HEK293 (cell line): ENCODE measurements around the gene SRF.
A peak's percentile ranks its signal among the peaks of the same experiment; 100 is the strongest.

Experiments
- CTCF ChIA-PET: fragments of 350-600 bp; formaldehyde crosslinking; extraction: SDS; loops from one replicate; lab custom pipeline; 2021; ENCODE audit warnings: antibody characterized with exemption; lab: Yijun Ruan, JAX
- POLR2A ChIA-PET: fragments of 300-600 bp; formaldehyde crosslinking; extraction: SDS; loops from one replicate; lab custom pipeline; 2020; ENCODE audit warnings: antibody characterized with exemption, inconsistent platforms; lab: Yijun Ruan, JAX
- H3K27ac ChIP-seq: fragments of 200-500 bp; sonication (Bioruptor generic); 2 replicates; pipeline ENCODE4 v1.5.1; 2014; ENCODE audit warnings: low read depth, low read length, control low read depth, inconsistent platforms; ENCODE audit errors: extremely low read depth
- H3K36me3 ChIP-seq, 2 experiments: fragments of 200-500 bp in 1 of 2; sonication (Bioruptor generic) in 1 of 2; 1 replicate in 1 of 2; 2 replicates in 1 of 2; pipeline ENCODE4 v1.5.1; 2014 to 2017; ENCODE audit warnings: inconsistent platforms in 2 of 2, low read length in 2 of 2; ENCODE audit not compliant: control insufficient read depth in 2 of 2, insufficient read depth in 1 of 2
- H3K4me1 ChIP-seq: fragments of 200-500 bp; sonication (Bioruptor generic); 2 replicates; pipeline ENCODE4 v1.5.1; 2014; ENCODE audit warnings: mild to moderate bottlenecking, low read length, inconsistent platforms; ENCODE audit not compliant: control insufficient read depth, insufficient read depth
- H3K4me3 ChIP-seq: 2 replicates; pipeline ENCODE4 v1.5.1; 2011; ENCODE audit warnings: low read depth, mild to moderate bottlenecking, control low read depth, low read length, moderate library complexity
- H3K9me3 ChIP-seq: fragments of 200-500 bp; sonication (Bioruptor generic); 2 replicates; pipeline ENCODE4 v1.5.1; 2014; ENCODE audit warnings: low read depth, low read length, inconsistent platforms; ENCODE audit not compliant: control insufficient read depth, insufficient read depth
- GFI1B ChIP-seq: fragments of 450-650 bp; formaldehyde crosslinking; IDR thresholded peaks from 2 replicates; pipeline ENCODE4 v1.5.1; 2016; ENCODE audit warnings: missing biosample characterization, missing genetic modification characterization
- GLIS1 ChIP-seq: fragments of 450-650 bp; formaldehyde crosslinking; IDR thresholded peaks from 2 replicates; pipeline ENCODE4 v1.5.1; 2016; ENCODE audit warnings: missing biosample characterization, missing genetic modification characterization
- INSM2 ChIP-seq: fragments of 450-650 bp; formaldehyde crosslinking; IDR thresholded peaks from 2 replicates; pipeline ENCODE4 v1.5.1; 2016; ENCODE audit warnings: missing biosample characterization, missing genetic modification characterization
- KLF16 ChIP-seq: fragments of 450-650 bp; formaldehyde crosslinking; IDR thresholded peaks from 2 replicates; pipeline ENCODE4 v1.5.1; 2017; ENCODE audit warnings: missing biosample characterization, missing genetic modification characterization
- MEIS1 ChIP-seq: sonication (generic); formaldehyde crosslinking; IDR thresholded peaks from 2 replicates; pipeline ENCODE4 v1.8.1; 2022; ENCODE audit warnings: missing genetic modification reagents, mild to moderate bottlenecking, borderline replicate concordance
- PATZ1 ChIP-seq: fragments of 450-650 bp; formaldehyde crosslinking; IDR thresholded peaks from 2 replicates; pipeline ENCODE4 v1.5.1; 2016; ENCODE audit warnings: missing biosample characterization, missing genetic modification characterization
- SCRT2 ChIP-seq: fragments of 450-650 bp; formaldehyde crosslinking; IDR thresholded peaks from 2 replicates; pipeline ENCODE4 v1.5.1; 2016; ENCODE audit warnings: missing biosample characterization, missing genetic modification characterization
- ZBTB1 ChIP-seq: fragments of 450-650 bp; formaldehyde crosslinking; IDR thresholded peaks from 2 replicates; pipeline ENCODE4 v1.5.1; 2016; ENCODE audit warnings: missing biosample characterization, missing genetic modification characterization
- ZBTB48 ChIP-seq: fragments of 450-650 bp; formaldehyde crosslinking; IDR thresholded peaks from 2 replicates; pipeline ENCODE4 v1.5.1; 2016; ENCODE audit warnings: missing biosample characterization, missing genetic modification characterization
- ZFP41 ChIP-seq: fragments of 450-650 bp; formaldehyde crosslinking; IDR thresholded peaks from 2 replicates; pipeline ENCODE4 v1.5.1; 2016; ENCODE audit warnings: missing biosample characterization, missing genetic modification characterization, borderline replicate concordance
- ZNF10 ChIP-seq: fragments of 450-650 bp; formaldehyde crosslinking; IDR thresholded peaks from 2 replicates; pipeline ENCODE4 v1.5.1; 2017; ENCODE audit warnings: missing biosample characterization, missing genetic modification characterization
- ZNF140 ChIP-seq: fragments of 450-650 bp; formaldehyde crosslinking; IDR thresholded peaks from 2 replicates; pipeline ENCODE4 v1.5.1; 2016; ENCODE audit warnings: missing biosample characterization, missing genetic modification characterization
- ZNF175 ChIP-seq: fragments of 450-650 bp; formaldehyde crosslinking; IDR thresholded peaks from 2 replicates; pipeline ENCODE4 v1.5.1; 2016; ENCODE audit warnings: missing biosample characterization, missing genetic modification characterization
- ZNF266 ChIP-seq: fragments of 450-650 bp; formaldehyde crosslinking; IDR thresholded peaks from 2 replicates; pipeline ENCODE4 v1.5.1; 2016; ENCODE audit warnings: missing biosample characterization, missing genetic modification characterization, low read depth
- ZNF311 ChIP-seq: fragments of 450-650 bp; formaldehyde crosslinking; IDR thresholded peaks from 2 replicates; pipeline ENCODE4 v1.5.1; 2017; ENCODE audit warnings: missing biosample characterization, missing genetic modification characterization, borderline replicate concordance
- ZNF341 ChIP-seq: fragments of 450-650 bp; formaldehyde crosslinking; IDR thresholded peaks from 2 replicates; pipeline ENCODE4; 2016; ENCODE audit warnings: low read depth, missing biosample characterization, missing genetic modification characterization
- ZNF350 ChIP-seq: fragments of 450-650 bp; formaldehyde crosslinking; IDR thresholded peaks from 2 replicates; pipeline ENCODE4 v1.5.0; 2017; ENCODE audit warnings: missing biosample characterization, mild to moderate bottlenecking, missing genetic modification characterization
- ZNF362 ChIP-seq: fragments of 450-650 bp; formaldehyde crosslinking; IDR thresholded peaks from 2 replicates; pipeline ENCODE4 v1.5.1; 2016; ENCODE audit warnings: missing biosample characterization, missing genetic modification characterization
- ZNF366 ChIP-seq: fragments of 450-650 bp; formaldehyde crosslinking; conservative IDR thresholded peaks from 2 replicates; pipeline ENCODE4 v1.5.1; 2016; ENCODE audit warnings: missing biosample characterization, missing genetic modification characterization
- ZNF514 ChIP-seq: fragments of 450-650 bp; formaldehyde crosslinking; IDR thresholded peaks from 2 replicates; pipeline ENCODE4 v1.5.1; 2016; ENCODE audit warnings: missing biosample characterization, missing genetic modification characterization
- ZNF544 ChIP-seq: fragments of 450-650 bp; formaldehyde crosslinking; IDR thresholded peaks from 2 replicates; pipeline ENCODE4 v1.5.0; 2017; ENCODE audit warnings: missing biosample characterization, missing genetic modification characterization
- ZNF580 ChIP-seq: fragments of 450-650 bp; formaldehyde crosslinking; IDR thresholded peaks from 2 replicates; pipeline ENCODE4 v1.5.1; 2016; ENCODE audit warnings: missing biosample characterization, missing genetic modification characterization
- ZNF596 ChIP-seq: fragments of 450-650 bp; IDR thresholded peaks from 2 replicates; pipeline ENCODE4 v1.5.0; 2018; ENCODE audit warnings: missing biosample characterization, mild to moderate bottlenecking, missing genetic modification characterization, moderate library complexity
- ZNF600 ChIP-seq: fragments of 450-650 bp; formaldehyde crosslinking; IDR thresholded peaks from 2 replicates; pipeline ENCODE4 v1.5.1; 2016; ENCODE audit warnings: missing biosample characterization, missing genetic modification characterization
- ZNF610 ChIP-seq: fragments of 450-650 bp; formaldehyde crosslinking; IDR thresholded peaks from 2 replicates; pipeline ENCODE4 v1.5.1; 2016; ENCODE audit warnings: missing biosample characterization, missing genetic modification characterization, borderline replicate concordance
- ZNF670 ChIP-seq: fragments of 450-650 bp; formaldehyde crosslinking; IDR thresholded peaks from 2 replicates; pipeline ENCODE4 v1.5.1; 2016; ENCODE audit warnings: missing biosample characterization, missing genetic modification characterization, low read depth
- ZNF704 ChIP-seq: fragments of 450-650 bp; formaldehyde crosslinking; IDR thresholded peaks from 2 replicates; pipeline ENCODE4 v1.5.1; 2016; ENCODE audit warnings: missing biosample characterization, missing genetic modification characterization

SRF gene

GRCh38 chr6:43171707-43172103, 636 bp downstream of the SRF start:
- Histone ChIP-seq H3K4me1 (peaks cover 15% of the 10 kb centered on the region), H3K9me3 (no peaks in the 10 kb centered on the region), H3K27ac (peak overlapping the region; percentile 98), H3K4me3 (peak overlapping the region; percentile 82), H3K36me3 (peaks cover 16 to 25% of the 10 kb centered on the region in 2 experiments; a peak in 2 of 3 replicates)
- CTCF ChIA-PET, result interaction anchor here (0.6 to 2.6 kb wide), 6 partner anchors 9 to 385 kb away, joined by 3 to 11 read pairs (median 4); partner anchors contain the start of genes CUL9 and DNPH1
- POLR2A ChIA-PET, result interaction anchor here (1.0 to 2.4 kb wide), 4 partner anchors 9 to 242 kb away, joined by 4 to 12 read pairs (median 4); partner anchors contain the start of genes CNPY3 and CUL9
- TF ChIP-seq ZNF704 (tag by site-specific recombination) (no peak), ZNF311 (tag by site-specific recombination) (no peak), ZNF266 (tag by site-specific recombination) (no peak), GLIS1 (tag by site-specific recombination) (no peak), ZFP41 (tag by site-specific recombination) (no peak), ZNF580 (tag by site-specific recombination) (no peak), ZNF350 (tag by site-specific recombination) (no peak), ZNF366 (tag by site-specific recombination) (no peak), ZNF596 (tag by site-specific recombination) (no peak), ZNF544 (tag by site-specific recombination) (no peak), ZNF10 (no peak), ZNF140 (no peak), ZBTB48 (no peak), ZNF175 (no peak), ZNF341 (tag by site-specific recombination) (no peak), ZNF362 (tag by site-specific recombination) (no peak)

GRCh38 chr6:43172104-43173007, 1.3 kb downstream of the SRF start:
- H3K27ac ChIP-seq, result peak overlapping the region; percentile 98
- peaks cover 15% of the 10 kb centered on the region for H3K4me1 ChIP-seq
- H3K9me3 ChIP-seq, result no peaks in the 10 kb centered on the region
- ChIA-PET CTCF (interaction anchor here (0.6 to 2.6 kb wide), 9 partner anchors 8 to 420 kb away, joined by 3 to 11 read pairs (median 4); partner anchors contain the start of genes CUL9 and DNPH1), POLR2A (interaction anchor here (1.0 to 2.4 kb wide), 5 partner anchors 9 to 243 kb away, joined by 4 to 12 read pairs (median 4); partner anchors contain the start of genes CNPY3, CUL9, KLHDC3 and MEA1)
- peaks cover 17 to 31% of the 10 kb centered on the region in 2 experiments for H3K36me3 ChIP-seq
- H3K4me3 ChIP-seq, result peak overlapping the region; percentile 82
- no peak for TF ChIP-seq ZNF362 (tag by site-specific recombination)
- TF ChIP-seq PATZ1, result peak; percentile 88
- TF ChIP-seq ZBTB1 (tag by site-specific recombination), result no peak
- TF ChIP-seq GFI1B (tag by site-specific recombination), result no peak
- TF ChIP-seq MEIS1 (CRISPR knock-in tag), result no peak
- TF ChIP-seq ZNF600 (tag by site-specific recombination), result peak; percentile 94
- no peak for TF ChIP-seq ZNF670 (tag by site-specific recombination)
- no peak; the same call in none of the 2 replicates for TF ChIP-seq INSM2
- no peak for TF ChIP-seq SCRT2 (tag by site-specific recombination)
- TF ChIP-seq ZNF514, result no peak
- peak; percentile 76 for TF ChIP-seq KLF16
- no peak for TF ChIP-seq ZNF610 (tag by site-specific recombination)
